Measurements from ENCODE around the gene MADD. TPM values are rescaled to one million over a fixed set of nuclear protein-coding genes. Genes with fewer than 3 reads are reported as not detected.

The MADD gene
- total RNA-seq, 4 donors from 2014 or later = 43.2 to 65.5 (median 51.5) TPM

GRCh38 chr11:47375546-47376085 is 105.7 kb downstream of the MADD start:
- TF ChIP-seq POLR2A (IDR thresholded peaks at IDR 0.05) (no peak), CTCF (IDR thresholded peaks at IDR 0.05) (no peak)
- DNase-seq (ENCODE audit: low spot score in 2 of 2) = no peak
- H3K4me3 ChIP-seq (ENCODE audit: low read depth, poor library complexity, severe bottlenecking) = no peak overlapping the region
- intact Hi-C loops (cut with DNase I; ENCODE audit: low total_unique reads) = no loop called here
- WGBS, 2 donors = 84 to 91% methylated on average over 13 of the region's 13 CpGs

DNA sequence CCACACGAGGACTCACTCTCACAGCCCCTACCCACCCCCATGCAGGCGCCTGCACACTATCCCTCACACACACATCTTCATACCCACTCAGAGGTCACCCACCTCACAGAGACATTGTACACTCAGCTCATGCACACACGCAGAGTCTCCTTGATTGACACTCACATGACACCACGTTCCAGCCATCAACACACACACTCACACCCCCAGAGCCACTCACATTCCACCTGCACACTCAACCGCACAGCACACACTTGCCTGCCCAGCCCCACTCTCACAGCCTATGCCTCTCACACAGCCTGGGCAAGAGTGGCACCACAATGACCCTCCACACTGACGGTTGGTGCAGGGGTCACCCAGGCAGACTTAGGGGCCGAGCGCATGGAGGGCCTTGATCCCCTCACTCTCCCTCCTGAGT is 106.2 kb downstream of the MADD start:
- no peak overlapping the region for H3K4me3 ChIP-seq (ENCODE audit: low read depth, poor library complexity, severe bottlenecking)
- intact Hi-C loops (cut with DNase I; ENCODE audit: low total_unique reads) = no loop called here
- TF ChIP-seq POLR2A (IDR thresholded peaks at IDR 0.05) = no peak
- no peak for TF ChIP-seq CTCF (IDR thresholded peaks at IDR 0.05)
- WGBS, 2 donors = 75 to 79% methylated on average over 8 of the region's 8 CpGs
- no peak for DNase-seq (ENCODE audit: low spot score in 2 of 2)

DNA sequence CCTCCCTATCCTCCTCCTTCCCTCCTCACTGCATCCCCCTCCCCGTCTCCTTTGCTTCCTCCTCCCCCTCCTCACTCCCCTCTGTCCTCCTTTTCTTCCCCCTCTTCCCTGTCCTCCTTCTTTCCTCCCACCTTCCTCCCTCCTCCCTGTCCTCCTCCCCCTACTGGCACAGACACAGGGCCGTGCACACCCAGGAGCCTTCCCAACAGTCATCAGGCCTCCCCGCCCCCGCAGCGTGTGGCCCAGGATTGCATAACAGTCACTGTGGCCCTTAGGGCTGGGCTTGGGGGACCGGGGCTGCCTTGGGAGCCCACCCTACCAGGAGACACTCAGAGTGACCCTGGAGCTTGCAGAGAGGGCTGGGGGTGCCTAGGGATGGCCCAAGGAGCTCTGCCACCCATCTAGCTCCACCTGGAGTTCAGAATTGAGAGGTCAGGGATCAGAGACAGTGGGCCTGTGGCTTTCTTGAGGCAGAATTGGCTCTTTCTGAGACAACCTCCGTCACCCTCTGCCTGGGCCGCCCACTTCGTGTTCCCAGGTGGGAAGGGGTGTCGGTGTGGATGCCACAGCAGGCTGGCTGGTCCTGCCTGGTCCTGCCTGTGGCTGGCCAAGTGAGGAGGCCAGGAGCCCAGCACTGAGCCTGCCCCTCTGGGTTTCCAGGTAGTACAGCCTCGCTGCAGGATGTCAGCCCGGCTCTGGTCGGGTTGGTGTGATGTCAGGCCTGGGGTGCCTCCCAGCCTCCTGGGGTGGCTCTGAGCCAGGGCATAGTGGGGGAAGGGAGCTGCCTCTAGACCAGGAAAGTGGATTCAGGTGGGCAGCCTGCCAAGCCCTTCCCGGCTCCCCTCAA is 106.8 kb downstream of the MADD start:
- DNase-seq (ENCODE audit: low spot score in 2 of 2) = peak in 1 of 2 donors; percentile 24
- 43 to 44% methylated on average over 14 of the region's 14 CpGs for WGBS, 2 donors
- TF ChIP-seq POLR2A (IDR thresholded peaks at IDR 0.05) (no peak), CTCF (IDR thresholded peaks at IDR 0.05) (no peak)
- no peak overlapping the region for H3K4me3 ChIP-seq (ENCODE audit: low read depth, poor library complexity, severe bottlenecking)
- intact Hi-C loops (cut with DNase I; ENCODE audit: low total_unique reads) = no loop called here

DNA sequence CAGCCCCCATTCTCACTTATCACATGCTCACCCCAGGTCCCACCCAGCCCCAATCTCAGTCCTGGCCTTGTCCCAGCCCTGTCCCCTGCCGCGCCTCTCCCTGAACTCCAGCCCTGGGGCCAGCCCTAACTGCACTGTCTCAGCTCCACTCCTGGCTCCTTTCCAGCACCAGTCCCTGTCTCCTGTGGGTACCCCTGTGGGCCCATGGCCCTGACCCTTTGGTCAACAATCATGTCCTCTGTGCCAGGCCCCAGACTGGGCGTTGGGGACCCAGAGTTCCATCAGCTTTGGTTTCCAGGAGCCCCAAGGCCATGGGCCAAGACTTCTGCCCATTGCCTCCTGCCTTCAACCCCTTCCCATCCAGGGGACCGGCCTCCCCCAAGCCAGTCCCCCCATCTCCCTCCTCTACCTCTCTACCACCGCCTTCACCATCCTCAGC is 107.7 kb downstream of the MADD start:
- 59 to 84% methylated on average over 5 of the region's 5 CpGs for WGBS, 2 donors
- peak in 1 of 2 donors; percentile 16 for DNase-seq (ENCODE audit: low spot score in 2 of 2)
- TF ChIP-seq POLR2A (IDR thresholded peaks at IDR 0.05) = no peak
- H3K4me3 ChIP-seq (ENCODE audit: low read depth, poor library complexity, severe bottlenecking) = peak overlapping the region; percentile 10
- intact Hi-C loops (cut with DNase I; ENCODE audit: low total_unique reads) = no loop called here

- intact Hi-C loops (cut with DNase I; ENCODE audit: low total_unique reads) = no loop called here
- WGBS, 2 donors = 75 to 84% methylated on average over 30 of the region's 31 CpGs
- H3K4me3 ChIP-seq (ENCODE audit: low read depth, poor library complexity, severe bottlenecking) = peak within 1 kb of the TSS; percentile 10
These were observed 108.3 kb downstream of the MADD start, which contains the start of gene SPI1 for GRCh38 chr11:47378010-47378835. SPI1 (minus strand) TSS chr11:47378547; CDS start chr11:47378353, 194 bp downstream.

More at GRCh38 chr11:47378010-47378835, 108.3 kb downstream of the MADD start, which contains the start of gene SPI1:
- DNase-seq (ENCODE audit: low spot score in 2 of 2) = peak in 1 of 2 donors; percentile 67
- TF ChIP-seq POLR2A (IDR thresholded peaks at IDR 0.05) = no peak
- no peak for TF ChIP-seq CTCF (IDR thresholded peaks at IDR 0.05)

All from lower leg skin (tissue), 4 donors.